NCI-H345 (cell line): ENCODE results near the gene PIEZO2.
A peak's percentile ranks its signal among the peaks of the same experiment; 100 is the strongest.

ENCODE experiments used
- DNase-seq: peaks from one replicate; lab custom pipeline; 2025; lab: John Stamatoyannopoulos, UW

The PIEZO2 gene

GRCh38 chr18:11064727-11065460 is 84.5 kb downstream of the PIEZO2 start:
- DNase-seq, result no peak

DNA sequence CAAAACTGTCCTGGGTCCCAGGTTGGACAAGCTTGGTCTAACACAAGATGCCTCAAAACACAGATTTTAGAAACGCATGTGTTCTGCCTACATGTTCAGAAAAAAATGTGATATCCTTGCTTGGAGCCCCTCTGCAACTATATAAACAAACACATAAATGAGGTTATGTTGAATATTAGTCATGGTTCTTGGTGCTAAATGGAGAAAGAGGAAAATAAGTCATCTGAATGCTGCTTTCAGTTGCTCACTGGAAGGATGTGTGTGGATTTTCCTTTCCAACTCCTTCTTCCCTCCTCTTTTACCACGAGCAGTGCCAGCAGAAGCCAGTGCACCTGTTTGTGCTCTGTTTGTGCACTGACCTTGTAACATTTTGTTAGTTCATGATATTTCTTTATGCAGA is 85.3 kb downstream of the PIEZO2 start:
- DNase-seq, result no peak

GRCh38 chr18:11055721-11056120 is 93.6 kb downstream of the PIEZO2 start:
- DNase-seq, result no peak

- DNase-seq, result no peak
Observed at GRCh38 chr18:11054497-11054896, 94.9 kb downstream of the PIEZO2 start.

DNA sequence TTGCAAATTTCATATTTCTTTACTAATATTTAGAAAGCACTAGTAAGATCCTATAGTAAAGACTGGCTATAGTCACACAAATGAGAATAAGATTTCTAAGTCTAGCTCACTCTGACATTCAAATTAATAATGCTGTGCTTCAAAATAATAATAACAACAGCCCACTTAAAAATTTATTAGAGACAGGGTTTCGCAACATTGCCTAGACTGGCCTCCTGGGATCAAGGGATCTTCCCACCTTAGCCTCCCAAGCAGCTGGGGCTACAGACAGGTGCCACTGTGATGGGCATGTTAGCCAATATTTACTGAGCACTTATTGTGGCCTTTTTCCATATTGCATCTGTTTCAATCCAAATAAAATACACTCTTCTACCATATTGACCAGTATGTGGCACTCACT is 96.1 kb downstream of the PIEZO2 start:
- no peak for DNase-seq

- no peak for DNase-seq
Observed at GRCh38 chr18:11052800-11053199, 96.6 kb downstream of the PIEZO2 start.

GRCh38 chr18:11051462-11051861 is 97.9 kb downstream of the PIEZO2 start:
- DNase-seq, result no peak

DNA sequence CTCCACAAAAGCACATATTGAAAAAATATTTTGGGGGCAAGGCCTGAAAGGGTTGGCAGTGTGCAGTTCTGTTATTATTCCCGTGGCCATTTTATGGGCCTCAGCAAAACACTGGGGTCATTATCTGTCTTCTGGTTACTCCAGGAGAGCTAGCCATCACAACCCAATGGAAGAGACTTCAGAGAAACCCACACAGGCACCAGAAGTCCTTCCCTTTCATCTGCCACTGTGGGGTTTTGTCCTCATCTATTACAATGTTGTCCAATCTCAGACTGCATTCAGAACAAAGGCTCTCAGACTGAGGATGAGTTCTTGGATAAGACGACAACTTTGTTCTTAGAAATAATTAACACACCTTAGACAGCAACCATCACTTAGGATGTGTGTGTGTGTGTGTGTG is 98.4 kb downstream of the PIEZO2 start:
- no peak for DNase-seq

DNA sequence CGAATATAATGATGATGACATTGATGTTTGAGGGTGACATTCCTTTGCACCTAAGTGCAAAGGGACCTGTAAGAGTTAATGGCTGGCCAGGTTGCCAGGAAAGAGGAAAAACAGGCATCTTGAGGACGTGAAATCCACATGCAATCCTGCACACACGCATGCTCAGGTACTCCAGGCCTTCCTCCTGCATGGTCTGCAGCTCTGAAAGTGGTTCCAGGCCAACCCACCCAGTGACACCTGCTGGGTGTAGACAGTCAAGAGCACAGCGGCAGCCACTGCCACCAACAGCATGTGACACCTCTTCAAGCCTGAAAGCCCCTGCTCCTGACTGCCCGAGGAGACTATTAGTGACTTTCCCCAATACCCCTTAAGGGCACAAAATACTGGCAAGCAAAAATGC is 101.6 kb downstream of the PIEZO2 start:
- peak; percentile 37 for DNase-seq

DNA sequence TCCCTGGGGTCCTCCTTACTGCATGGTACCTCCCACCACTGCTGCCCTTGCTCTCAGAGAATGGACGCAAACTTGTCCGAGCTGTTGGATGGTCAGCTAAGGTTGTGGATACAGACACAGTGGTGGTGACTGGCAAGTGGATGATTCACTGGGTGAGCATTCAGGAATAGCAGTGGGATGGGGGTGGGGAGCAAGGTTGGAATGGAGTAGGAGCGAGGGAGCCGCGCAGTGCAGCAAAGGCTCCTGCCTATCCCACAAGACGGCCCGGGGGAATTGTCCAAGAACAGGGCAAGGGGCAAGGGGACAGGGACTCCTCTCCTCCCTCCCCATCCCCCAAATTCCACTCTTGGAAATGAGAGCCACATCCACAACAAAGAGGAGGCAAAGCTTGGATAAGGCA is 102.2 kb downstream of the PIEZO2 start:
- DNase-seq, result no peak

DNA sequence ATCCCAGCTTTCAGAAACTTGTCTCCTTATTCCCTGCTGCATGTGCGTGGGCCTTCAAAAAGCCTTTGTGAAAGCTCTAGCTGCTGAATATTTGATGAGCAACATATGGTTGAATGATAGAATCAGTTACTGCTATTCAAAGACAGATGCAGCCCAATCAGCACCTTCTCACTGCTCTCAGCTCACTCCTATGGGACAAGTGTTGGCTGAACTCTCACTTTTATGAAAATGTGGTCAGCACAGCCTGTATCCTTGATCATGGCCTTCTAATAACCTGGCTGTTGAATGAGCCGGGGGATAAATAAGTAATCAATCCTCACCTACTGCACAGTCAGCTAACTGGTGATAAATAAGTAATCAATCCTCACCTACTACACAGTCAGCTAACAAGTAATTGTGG is 103.2 kb downstream of the PIEZO2 start:
- DNase-seq, result no peak

DNA sequence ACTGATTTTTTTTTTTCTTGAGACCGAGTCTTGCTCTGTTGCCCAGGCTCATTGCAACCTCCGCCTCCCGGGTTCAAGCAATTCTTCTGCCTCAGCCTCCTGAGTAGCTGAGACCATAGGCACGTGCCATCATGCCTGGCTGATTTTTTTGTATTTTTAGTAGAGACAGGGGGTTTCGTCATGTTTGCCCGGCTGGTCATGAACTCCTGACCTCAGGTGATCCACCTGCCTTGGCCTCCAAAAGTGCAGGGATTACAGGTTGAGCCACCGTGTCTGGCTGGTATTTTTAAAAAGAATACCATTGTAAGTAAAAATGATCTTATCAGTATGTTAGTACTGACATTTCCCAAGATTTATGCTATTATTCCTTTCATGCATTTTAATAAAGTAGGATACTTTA is 105.7 kb downstream of the PIEZO2 start:
- DNase-seq, result no peak

- DNase-seq, result no peak
Observed at GRCh38 chr18:11042247-11042646, 107.1 kb downstream of the PIEZO2 start.

DNA sequence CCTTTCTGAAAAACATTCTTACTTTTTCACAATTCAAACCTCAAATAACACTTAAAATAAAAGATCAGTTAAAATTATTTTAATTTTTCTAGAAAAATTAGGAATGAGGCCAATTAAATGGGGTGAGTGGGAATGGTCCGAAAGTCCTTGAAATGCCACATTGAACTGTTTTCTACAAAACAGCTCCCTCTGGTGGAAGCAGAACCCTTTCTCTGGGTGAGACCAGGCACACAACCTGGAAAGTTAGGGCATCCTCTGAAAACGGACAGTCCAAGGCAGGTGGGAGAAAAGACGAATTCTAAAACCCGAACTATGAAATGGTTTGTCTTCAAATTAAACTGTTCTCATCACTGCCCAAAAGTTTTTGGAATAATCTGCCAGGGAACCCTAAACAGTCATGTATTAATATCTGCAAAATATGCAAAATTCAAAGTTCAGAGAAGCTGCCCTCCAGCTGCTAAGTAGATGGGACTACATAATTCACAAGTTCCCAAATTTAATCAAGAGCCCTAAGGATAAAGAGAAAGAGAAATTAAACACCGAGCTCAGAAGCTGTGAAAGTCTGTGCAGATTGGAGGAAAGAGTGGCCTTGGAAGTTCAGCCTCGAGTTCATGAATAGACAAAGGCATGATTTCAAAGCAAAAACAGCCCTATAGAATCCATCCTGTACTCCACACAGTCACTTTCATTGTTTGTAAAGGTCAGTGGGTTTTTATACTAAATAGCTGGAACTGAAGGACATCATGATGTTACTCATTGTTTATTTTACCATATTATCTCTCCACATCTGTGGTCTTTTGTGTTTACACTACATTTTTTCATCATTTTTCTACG is 108.3 kb downstream of the PIEZO2 start:
- peak; percentile 54 for DNase-seq

- DNase-seq, result no peak
Observed at GRCh38 chr18:11040359-11040758, 109.0 kb downstream of the PIEZO2 start.

DNA sequence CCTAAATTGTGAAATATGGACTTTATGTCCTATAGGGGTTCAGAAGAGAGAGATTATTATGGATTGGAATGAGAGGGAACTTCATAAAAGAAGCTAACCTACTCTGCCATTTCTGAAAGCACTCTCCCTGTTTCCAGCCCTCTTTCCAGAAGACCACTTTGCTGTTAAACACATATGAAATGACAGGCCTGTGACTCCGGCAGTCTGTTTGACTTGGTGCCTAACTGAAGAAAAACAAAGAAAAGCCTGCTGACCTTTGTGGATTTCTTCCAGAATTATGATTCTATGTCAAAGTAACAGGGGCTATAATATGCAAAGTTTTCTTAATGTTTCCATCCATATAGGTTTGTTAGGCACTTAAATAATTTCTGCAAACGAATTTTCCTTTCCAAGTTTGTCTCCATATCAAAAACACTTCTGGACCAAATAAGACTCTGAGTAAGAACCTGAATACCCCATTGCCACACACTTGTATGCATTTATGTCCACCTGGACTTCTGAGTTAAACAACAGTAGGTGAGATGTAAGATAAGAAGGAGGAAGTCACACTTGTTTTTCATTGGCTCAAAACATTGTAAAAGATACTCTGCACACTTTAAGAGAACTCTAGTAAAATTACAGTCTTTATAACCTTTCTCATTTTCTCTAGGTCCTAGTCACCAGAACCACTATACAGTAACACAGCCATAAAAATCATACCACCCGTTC is 111.7 kb downstream of the PIEZO2 start:
- no peak for DNase-seq

DNA sequence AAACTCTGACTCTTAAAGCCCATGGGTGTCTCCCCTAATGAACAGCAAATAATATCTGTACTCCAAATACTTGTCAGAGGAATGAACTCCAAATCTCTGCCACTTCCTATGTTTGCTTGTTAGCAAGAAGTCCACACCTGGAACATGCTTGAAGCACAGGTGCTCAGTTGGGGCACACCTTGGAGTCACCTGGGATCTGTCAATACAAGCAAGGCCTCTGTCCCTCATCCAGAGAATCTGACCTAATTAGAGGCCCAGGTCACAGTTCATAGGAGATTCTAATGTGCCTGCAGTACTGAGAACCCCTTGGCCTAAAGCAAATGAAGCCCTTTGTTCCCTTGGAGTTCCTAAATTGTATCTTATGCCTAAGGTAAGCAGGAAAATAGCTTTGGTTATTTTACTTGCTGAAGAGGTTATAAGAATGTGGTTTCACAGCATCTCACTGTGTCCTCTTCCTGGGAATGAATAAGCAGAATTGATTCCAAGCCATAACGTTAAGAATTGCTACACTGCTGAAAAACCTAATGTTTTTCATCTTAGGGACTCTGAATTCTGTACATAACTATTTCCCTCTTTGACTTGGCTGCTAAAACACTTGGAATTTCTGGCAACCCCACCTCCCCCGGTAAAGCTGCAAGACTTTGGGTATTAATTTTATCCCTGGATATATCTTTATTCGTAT is 113.4 kb downstream of the PIEZO2 start:
- DNase-seq, result no peak

- DNase-seq, result no peak
Observed at GRCh38 chr18:11035376-11035775, 114.0 kb downstream of the PIEZO2 start.

- no peak for DNase-seq
Observed at GRCh38 chr18:11034884-11035283, 114.5 kb downstream of the PIEZO2 start.

DNA sequence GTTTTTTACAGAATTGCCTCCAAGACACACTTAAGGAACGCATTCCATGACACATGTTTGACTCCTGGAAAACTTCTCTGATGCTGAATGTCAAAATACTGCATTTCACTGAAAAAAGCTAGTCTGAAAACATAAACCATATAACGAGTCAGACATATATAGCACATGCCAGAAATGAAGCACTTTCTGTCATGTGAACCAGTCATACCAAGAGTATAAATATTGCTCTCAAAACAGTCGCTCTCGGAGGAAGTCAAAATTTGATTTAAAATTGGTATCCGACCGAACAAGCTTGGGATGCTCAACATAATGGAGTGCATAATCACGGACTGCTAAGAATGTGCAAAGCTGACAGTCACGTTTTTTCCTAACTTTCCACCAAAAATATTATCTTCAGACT is 115.9 kb downstream of the PIEZO2 start:
- DNase-seq, result no peak

DNA sequence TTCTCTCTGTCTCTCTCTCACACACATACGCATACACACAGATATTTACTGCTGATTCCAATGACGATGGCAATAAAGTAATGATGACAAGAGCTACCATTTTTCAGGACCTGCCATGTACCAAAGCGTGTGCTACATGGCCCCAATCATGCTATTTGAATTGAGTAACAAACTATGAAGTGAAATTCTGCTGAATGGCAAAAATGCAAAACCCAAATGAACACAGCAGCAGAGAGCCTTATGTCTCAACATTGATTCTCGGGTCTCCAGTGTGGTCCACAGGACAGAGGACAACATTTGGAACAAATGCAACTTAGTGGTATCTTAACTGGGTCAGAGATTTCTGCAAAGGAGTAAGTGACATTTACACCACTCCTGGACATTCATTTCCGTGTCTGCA is 117.4 kb downstream of the PIEZO2 start:
- no peak for DNase-seq

- DNase-seq, result no peak
Observed at GRCh38 chr18:11029021-11029420, 120.3 kb downstream of the PIEZO2 start.
